Kidney glomerular epithelial cell (primary cell): Measurements from ENCODE around the gene MMD.
"Not testable (repeated sequence)": the region's sequence is repeated elsewhere in the genome, so short reads cannot be mapped to it uniquely, and the experiment has no call there.

ENCODE experiments used
- DNase-seq: peaks from one replicate; lab custom pipeline; 2025; lab: John Stamatoyannopoulos, UW

The MMD gene

DNA sequence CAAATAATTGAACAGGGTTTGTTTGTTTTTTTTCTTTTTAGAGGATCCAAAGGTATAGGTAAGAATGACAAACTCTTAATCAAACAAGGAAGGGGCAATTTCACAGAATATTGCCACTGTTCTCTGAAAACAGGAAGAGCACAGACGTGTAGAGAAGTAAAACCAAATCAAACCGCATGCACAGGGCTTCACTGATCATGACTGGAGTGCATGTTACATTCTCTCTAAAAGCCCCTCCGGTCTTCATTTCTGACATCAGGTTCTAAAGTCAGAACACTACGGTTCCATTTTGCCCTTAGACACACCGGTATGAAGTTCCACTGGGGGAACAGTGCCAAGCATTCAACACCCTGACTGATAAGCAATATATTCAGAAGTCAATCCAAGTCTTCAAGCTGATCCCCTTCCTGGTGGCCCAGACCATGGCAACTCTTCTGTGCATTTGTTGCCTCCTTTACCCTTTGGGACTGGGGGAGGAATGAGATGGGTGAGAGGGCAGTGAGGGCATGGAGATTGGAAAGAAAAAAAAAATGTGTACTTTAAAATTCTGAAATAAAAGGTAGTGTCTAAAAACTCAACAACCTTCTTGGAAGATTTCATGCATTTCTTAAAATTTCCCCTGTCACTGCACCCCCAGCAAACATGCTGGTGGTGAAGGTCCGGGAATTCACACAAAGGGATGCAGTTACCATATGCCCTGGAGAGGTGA lies 1.4 kb downstream of the MMD start:
- no peak for DNase-seq

DNA sequence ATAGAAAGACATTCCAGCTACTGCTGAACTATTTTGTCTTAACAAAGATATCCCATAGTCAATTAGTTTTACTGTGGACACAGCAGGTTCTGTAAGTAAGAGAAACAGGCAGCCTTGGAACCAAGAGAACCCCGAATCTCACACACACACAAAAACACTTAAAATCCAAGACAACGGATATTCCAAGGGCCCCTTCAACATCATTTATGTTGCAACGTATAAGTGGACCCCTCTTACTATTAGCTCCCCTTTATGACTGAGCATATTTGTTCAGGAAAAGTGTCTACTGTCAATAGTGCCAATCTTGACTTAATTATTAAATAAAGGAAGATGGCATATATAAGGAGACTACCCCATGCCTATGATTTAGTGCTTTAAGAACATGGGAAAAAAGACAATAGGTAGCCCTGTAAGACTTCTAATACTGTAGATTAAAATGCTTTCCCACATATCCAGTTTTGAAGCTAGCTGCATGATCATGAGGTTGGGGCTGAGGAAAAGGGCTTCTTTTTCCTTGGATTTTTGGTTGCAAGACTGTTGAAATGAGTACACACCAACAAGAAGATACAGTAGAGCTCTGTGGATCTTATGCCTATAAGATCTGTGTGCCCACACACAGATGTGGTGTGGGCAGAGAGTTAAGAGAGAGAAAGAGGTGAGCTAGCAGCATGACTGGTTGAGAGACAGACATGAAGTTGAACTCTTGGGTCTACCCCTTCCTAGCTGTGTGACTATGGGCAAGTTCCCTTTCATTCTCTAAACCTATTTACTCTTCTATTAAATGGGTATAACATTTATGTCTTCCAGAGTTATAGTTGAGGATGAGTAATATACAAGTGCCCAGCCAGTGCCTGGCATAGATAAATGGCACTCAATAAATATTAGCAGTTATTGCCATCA lies 3.0 kb downstream of the MMD start:
- no peak for DNase-seq

DNA sequence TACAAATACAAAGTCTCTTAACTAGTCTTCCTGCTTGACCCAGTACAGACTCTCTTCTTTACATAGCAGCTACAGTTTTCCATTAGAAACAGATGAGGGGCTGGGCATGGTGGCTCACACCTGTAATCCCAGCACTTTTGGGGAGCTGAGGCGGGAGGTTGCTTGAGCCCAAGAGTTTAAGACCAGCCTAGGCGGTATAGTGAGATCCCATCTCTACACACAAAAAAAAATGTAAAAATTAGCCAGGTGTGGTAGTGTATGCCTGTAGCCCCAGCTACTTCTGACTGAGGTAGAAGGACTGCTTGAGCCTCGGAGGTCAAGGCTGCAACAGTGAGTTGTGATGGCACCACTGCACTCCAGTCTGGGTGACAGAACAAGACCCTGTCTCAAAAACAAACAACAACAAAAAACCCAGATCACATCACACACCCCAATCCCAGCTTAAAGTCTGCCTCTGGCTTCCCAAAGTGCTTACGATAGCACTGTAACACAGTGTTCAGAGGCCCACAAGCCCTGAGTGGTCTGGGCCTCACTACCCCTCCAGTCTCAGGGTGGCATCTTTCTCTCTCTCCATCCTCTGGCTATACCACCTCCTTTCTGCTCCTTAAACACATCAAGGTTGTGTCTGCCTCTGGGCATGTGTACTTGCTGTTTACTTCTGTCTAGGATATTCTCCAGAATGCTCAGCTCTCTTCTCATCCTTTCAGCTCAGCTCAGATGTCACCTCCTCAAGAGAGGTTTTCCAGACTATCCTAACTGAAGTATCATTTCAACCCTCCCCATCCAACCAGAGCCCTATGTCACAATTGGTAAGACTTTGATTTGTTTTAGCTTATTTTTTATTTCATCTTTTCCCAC lies 4.0 kb downstream of the MMD start:
- no peak for DNase-seq

DNA sequence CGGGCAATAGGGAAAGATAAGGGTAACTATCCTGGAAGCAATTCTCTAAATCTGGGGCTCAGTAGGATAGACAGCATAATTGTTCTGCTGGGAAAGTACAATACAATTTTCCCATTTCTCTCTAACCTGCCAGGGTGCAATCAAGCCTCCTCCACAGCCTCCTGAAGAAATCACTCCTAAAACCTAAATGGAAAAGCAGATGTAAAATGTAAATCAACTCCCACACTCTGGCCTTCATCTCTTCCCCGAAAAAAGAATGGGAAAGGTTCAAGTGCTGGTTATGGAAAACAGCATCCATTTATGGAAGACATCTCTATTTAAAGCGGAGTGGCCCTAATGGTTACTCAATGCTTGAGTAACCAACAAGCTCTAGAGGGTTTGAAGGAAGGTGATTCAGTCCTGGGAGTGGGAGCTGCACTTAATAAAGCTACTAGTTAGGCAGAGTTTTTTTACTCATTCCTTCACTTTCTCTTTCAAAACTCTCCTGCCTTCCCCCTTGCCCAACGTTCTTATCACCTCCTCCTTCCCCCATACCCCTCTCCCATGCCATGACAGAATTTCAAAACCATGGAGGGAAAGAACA lies 5.1 kb downstream of the MMD start:
- DNase-seq, result peak; percentile 26

DNA sequence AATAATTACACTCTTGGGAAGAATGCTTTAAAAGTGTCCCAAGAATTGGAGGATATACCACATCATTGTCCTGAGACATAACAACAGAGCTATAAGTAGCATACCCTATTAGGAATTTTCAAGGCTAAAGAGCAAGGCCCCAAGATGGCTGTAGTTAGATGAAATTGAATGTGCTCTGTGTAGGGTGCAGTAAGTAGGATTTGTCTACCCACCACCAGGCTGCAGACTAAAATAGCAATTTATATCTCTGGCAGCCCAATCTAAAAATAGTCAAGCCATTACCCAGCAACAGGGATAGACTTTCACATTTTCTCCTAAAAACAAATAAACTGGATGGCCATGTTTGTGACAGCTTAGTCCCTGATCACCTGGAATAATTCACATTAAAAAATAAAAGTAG lies 5.6 kb downstream of the MMD start:
- DNase-seq, result no peak

DNA sequence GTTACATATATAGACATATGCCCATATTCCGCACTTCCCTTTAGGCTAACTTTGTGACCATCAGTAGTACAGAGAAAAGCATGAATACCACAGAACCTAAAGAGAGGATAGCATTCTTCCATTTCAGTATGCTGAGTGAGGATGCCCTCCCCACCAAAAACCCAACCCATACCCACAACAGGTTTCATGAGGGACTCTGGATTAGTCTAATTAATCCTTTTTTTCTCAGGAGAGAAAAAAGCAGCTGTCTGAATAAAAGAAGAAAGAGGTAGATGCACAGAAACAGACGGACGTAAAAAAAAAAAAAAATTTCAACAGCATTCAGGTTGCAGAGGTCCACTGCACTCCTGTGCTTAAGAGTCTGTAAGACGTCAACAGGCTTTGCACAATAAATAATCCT lies 6.7 kb downstream of the MMD start:
- DNase-seq, result no peak

DNA sequence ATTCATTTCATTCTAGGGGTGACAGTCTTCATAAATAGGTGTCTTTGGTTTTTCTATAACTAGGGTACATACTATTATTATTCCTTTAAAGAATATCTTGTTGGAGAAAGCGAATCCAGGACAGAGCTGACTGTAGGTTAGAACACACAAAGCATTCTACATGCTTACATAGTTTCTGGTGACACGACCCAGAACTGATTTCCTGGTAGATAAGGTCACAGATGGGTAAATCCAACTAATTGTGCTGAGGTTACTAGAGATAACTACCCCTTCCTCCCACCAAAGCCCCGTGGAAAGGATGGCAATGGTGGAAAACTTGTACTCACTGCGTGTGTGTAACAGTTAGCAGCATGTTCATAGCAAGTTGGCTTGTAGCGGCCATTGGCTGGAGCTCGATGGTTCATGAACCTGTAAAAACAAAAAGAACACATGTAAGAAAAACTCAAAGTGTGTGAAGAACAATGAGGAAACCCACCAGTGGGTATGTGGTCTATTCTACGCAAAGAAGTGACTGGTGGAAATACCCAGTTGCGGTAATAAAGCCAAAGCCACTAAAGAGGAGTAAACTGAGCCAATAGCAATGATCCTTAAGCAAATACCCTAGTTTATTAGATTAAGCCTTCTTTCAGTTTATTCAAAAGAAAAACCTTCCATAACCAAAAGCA lies 7.7 kb downstream of the MMD start:
- no peak for DNase-seq

DNA sequence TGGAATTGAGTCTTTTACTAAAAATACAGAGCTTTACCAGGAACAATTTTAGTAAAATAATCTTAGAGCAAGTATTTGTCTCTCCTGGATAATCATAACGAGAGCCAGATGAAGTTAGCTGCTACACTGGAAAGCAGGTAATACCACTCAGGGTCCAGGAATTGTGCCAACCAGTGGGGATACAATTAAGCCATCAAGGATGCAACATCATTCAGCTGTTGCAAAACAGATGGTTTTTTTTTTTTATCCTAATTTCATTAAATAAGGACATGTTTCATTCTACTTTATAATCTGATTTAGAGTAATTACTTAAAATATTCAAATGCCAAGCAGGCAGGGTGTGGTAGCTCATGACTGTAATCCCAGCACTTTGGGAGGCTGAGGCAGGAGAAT lies 10.2 kb downstream of the MMD start:
- DNase-seq, result no peak

DNA sequence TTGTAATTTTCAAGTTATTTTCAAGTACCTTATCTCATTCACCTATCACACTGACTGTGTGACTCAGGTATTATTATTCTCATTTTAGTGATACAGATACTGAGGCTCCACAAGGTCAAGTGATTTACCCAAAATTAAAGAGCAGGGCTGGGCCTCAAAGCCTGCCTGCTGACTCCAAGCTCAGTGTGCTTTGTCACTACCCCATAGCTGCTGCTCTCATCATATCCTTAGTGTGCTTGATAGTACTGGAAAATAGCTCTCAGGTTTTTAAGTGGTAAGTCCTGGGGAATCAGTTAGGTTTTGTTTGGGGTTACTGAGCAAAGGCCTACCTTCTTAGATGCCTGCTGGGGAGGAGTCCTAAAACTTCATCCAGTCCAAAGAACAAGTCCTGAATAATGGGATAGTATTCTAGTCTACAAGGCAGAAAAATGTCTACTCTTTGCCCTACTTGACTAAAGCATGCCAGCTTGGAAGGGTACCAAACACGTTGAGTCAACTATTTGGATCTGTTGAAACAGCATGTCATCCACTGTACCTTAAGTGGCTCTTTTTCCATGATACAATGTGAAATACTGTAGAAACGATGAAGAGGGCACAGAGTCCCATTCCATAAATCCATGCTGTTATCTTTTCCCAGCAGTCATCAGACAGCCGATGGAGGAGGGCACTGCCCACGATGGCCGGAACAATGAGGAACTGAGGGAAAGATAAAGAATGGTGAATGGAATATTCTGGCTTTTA lies 10.7 kb downstream of the MMD start:
- no peak for DNase-seq

DNA sequence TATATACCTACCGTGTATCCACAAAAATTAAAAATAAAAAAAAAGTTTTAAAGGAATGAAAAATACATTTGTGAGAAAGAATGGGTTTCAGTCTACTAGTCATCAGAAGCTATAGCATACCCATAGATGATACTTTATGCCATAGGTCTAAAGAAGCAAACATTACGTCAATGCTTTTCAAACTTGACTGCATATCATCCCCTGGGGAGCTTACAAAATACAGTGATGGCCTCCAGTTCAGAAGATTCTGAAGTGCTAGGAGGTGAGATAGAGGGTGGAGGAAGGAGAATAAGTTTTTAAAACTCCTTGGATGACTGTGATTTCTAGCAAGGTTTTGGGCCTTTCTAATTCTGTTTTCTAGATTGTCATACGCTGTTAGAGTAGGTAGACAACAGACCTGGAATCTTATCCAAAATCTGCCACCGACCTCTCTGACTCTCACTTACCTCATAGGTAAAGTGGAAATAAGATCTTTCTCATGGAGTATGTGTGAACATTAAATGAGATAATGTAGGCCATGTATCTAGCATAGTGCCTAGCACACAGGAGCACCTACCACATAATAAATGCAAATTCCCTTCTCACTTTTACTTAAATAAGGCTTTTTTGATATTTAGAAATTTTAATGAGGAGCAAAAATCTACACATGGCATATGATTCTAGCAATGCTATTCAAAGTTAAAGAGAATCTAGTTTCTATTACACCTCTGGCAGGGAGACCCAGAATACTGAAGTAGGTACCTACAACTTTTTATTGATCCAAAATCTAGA lies 12.4 kb downstream of the MMD start:
- DNase-seq, result no peak

DNA sequence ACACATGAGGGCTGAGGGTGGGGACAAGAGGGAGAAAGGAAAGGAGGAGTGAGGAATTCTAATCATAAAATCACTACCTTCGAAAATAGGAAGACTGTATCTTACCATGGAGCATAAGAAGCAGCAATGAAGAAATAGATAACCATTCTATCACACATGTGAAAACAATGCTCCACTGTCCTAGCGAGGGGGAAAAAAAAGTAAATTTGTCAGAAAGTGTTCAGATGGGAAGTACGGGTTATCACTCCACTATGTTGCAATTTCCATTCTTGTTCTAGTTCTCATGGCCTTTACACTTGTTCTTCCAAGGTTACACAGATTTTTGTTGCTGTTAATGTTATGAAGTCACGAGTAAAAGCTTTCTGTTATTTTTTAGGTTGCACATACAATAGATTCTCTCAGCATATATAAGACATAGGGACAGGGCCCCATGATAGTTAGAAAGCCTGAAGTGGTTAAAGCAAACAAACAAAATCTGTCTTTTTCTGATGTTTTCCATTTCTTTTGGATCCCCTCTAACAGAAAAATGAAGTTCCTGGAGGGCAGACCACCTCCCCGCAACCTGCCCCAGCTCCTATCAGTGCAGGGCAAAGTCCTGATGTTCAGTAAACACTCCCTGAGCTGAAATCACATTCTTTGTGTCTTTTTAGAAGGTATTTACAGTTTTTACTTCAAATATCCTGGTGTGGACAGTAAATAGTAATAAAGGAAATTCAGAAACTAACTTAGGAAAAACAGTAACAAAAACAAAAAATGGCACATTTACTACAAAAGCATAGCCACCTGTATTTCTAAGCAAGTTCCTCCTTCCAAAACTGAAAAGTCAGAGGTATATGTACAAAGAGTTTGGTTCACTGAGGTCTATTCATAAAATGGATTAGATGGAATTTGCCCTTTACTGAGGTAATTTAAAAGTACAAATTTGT lies 13.7 kb downstream of the MMD start:
- no peak for DNase-seq

DNA sequence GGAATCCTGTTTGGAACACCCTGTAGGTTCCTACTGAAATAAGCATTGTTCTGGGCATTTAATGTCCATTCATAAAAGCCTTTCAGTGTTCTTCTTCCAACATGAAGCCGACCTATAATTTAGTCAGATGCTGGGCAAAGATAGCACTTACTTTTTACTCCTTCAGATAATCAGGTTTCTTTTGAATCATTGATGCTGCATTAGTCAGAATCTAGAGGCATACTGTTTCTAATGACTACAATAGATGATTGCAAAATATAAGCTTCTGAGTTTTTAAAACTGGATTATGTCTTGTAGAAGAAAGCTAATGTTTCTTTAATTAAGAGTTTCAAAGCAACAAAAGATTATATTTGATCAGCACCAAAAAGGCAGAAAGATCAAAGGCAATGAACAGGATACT lies 16.0 kb downstream of the MMD start:
- DNase-seq, result no peak

DNA sequence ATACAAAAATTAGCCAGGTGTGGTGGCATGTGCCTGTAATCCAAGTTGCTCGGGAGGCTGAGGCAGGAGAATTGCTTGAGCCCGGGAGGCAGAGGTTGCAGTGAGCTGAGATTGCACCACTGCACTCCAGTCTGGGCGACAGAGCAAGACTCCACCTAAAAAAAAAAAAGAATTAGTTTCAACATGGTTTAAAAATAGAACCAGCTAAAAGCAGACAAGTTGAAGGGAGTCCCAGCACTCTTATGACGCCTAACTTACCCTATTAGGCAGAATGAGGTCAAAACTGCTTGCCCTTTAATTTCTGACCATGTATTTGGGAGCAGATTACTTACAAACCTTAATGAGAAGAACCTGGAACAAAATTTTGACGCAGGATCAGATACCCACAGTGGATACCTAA lies 17.4 kb downstream of the MMD start:
- not testable (repeated sequence) for DNase-seq

DNA sequence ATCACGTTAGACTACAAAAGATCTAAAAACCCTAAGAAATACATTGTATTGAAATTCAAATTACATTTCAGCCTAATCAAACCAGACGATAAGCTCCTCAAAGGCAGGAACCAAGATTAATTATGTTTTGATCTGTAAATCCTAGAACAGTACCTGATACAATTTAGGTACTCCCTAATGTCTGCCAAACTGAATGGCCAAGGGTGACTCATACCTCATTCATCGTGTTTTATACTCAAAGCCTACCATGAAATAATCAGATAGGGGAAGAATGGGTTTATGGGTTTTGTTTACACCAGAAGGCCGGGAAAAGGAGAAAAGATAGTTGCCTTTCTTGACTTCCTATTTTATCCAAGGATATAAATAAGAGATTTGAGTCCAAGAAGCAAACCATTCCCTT lies 19.3 kb downstream of the MMD start:
- DNase-seq, result no peak

DNA sequence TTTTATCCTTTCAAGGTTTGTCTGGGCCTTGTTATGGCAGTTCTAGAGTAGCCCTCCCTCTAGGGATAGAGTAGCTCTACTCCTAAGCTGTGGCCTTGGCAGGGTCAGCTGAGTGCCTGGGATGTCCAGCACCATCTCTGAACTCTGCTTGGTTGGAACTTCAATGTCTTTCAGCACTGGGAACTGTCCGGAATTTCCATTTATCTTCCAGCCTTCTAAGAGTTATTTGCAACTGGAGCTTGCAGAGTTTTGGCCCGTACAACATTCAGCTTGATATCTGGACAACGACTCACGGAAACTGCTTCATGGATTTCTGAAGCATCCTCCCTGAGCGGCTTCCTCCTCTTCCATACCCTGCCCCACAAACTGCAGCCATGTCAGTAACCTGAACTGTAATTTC lies 22.9 kb downstream of the MMD start:
- peak; percentile 1 for DNase-seq

DNA sequence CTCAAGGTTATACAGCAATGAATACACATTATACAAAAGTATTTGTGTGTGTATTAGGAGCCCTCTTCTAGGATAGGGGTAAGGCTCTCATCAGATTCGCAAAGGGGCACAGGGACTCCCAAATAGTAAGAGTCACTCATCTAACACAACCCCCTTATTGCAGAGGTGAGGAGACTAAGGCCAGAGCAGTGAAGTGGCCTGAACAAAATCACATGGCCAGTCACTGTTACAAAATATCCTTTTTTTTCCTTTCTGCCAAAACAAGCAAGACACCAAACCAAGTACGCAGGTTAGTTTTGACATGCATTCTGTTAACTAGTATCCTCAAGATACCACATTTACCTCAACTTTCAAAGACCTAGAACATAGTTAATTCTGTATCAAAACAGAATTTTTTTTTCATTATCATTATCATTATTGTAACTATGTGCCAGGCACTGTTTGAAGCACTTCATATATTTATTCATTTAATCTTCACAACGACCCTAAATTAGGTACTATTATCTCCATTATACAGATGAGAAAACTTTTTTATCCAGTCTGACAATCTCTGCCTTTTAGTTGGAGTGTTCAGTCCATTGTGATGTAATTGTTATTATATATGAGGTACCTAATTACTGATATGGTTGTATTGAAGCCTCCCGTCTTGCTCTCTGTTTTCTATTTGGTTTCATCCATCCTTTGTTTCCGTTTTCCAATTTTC lies 25.7 kb downstream of the MMD start:
- DNase-seq, result no peak

DNA sequence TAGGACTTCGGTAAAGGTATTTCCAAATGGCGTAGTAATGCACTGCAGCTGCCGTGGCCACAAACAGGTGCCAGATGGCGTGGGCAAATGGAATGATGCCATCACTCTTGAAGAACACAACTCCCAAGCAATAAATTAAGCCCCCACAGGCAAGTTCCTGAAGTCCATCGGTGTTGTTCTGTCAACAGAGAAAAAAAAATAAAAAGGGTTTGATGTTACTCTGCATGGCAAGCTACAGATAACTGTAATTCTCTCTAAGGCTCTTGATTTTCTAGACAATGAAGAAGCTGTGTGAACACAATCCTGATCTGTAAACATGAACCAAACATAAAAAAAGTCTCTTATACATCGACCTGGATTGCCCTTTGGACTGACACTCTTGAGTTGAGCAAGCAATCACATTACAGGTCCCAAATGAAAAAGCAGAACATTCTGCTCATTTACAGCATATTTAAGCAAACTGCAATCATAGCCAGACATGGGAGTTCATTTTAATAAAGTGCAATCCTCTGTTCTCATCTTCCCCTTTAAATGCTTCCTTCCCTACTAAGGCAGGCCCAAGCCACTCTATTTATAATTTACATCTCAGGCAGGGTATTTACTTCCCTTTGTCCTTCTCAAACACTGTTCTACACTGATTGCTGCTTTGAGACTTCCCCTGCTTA lies 27.1 kb downstream of the MMD start:
- no peak for DNase-seq
